K562 (cell line): ENCODE data around the gene SERPINA5. TPM values are rescaled to one million over a fixed set of nuclear protein-coding genes. Genes with fewer than 3 reads are reported as not detected.

Experiments used
- ATAC-seq: fragments of 200-7000 bp; cut with Tn5 transposase; 3 replicates; pipeline ENCODE4 v1.9.1; 2020; ENCODE audit warnings: moderate library complexity
- BruUV-seq: library from RNA; stranded (reverse); fragments of 400-500 nt; replicated peaks from 2 replicates; lab custom pipeline; 2021; lab: Mats Ljungman, UMichigan
- CTCF ChIA-PET: fragments of 300-600 bp; formaldehyde crosslinking; extraction: SDS; loops from one replicate; lab custom pipeline; 2021; ENCODE audit warnings: low intra/inter-chr PET ratio; lab: Yijun Ruan, JAX
- POLR2A ChIA-PET: fragments of 300-600, 350-650 bp; sonication (Branson Sonifier 250); formaldehyde crosslinking; extraction: SDS; loops from one replicate; lab custom pipeline; 2021; ENCODE audit warnings: antibody characterized with exemption, inconsistent platforms; lab: Yijun Ruan, JAX
- DNase-seq, 4 experiments: peaks; one replicate each; pipeline versions ENCODE4 v3.0.0 to v3.0.0-alpha.2; 2011 to 2018; ENCODE audit warnings: low spot score in 3 of 4, mixed read lengths in 3 of 4; ENCODE audit errors: extremely low read depth in 1 of 4
- FAIRE-seq: peaks from 2 replicates; lab custom pipeline; 2011; peaks lifted over from hg19 to GRCh38; lab: Jason Lieb, UNC
- H2AFZ ChIP-seq: 2 replicates; pipeline ENCODE4 v1.6.0; 2011; ENCODE audit warnings: low read depth, low read length, control low read depth, inconsistent platforms
- H3K27ac ChIP-seq: fragments of 200-600 bp; 3 replicates; pipeline ENCODE4 v1.8.0; 2011; ENCODE audit warnings: low read depth, mild to moderate bottlenecking, control low read depth, inconsistent platforms, low read length, moderate library complexity, mixed read lengths; ENCODE audit errors: extremely low read depth
- H3K27me3 ChIP-seq, 2 experiments: fragments of 300-600 bp in 1 of 2; 2 replicates in 1 of 2; 3 replicates in 1 of 2; pipeline versions ENCODE4 v1.6.0 to v1.8.0; 2011; ENCODE audit warnings: inconsistent platforms in 2 of 2, low read length in 2 of 2, mild to moderate bottlenecking in 1 of 2, mixed read lengths in 1 of 2, moderate library complexity in 1 of 2; ENCODE audit not compliant: control insufficient read depth in 2 of 2, insufficient read depth in 2 of 2
- H3K36me3 ChIP-seq: fragments of 300-600 bp; 3 replicates; pipeline ENCODE4 v1.8.0; 2011; ENCODE audit warnings: mild to moderate bottlenecking, low read length, inconsistent platforms; ENCODE audit not compliant: control insufficient read depth, insufficient read depth
- H3K4me1 ChIP-seq, 2 experiments: fragments of 200-600 bp in 1 of 2; replicated peaks in 1 of 2; 2 replicates in 1 of 2; 3 replicates in 1 of 2; pipeline versions ENCODE4 v1.5.1 to v1.8.0; 2011; ENCODE audit warnings: inconsistent platforms in 2 of 2, low read length in 2 of 2, mild to moderate bottlenecking in 1 of 2, mixed read lengths in 1 of 2, moderate library complexity in 1 of 2; ENCODE audit not compliant: control insufficient read depth in 2 of 2, insufficient read depth in 2 of 2
- H3K4me2 ChIP-seq: 2 replicates; pipeline ENCODE4 v1.6.1; 2011; ENCODE audit warnings: low read length, control low read depth, inconsistent platforms, mixed read lengths; ENCODE audit not compliant: insufficient read depth
- H3K4me3 ChIP-seq: fragments of 200-600 bp; sonication (generic), shearing (Covaris generic); 2 replicates; pipeline ENCODE4 v1.5.1; 2016; ENCODE audit warnings: control low read depth, inconsistent platforms
- H3K79me2 ChIP-seq: fragments of 200-600 bp; 3 replicates; pipeline ENCODE4 v1.8.0; 2011; ENCODE audit warnings: low read length, inconsistent platforms; ENCODE audit not compliant: control insufficient read depth, insufficient read depth
- H3K9ac ChIP-seq, 2 experiments: 2 replicates each; pipeline versions ENCODE4 v1.6.0 to v1.6.1; 2011; ENCODE audit warnings: low read depth in 2 of 2, low read length in 2 of 2, control low read depth in 1 of 2, inconsistent platforms in 1 of 2, mild to moderate bottlenecking in 1 of 2, mixed read lengths in 1 of 2; ENCODE audit not compliant: insufficient read depth in 1 of 2
- H3K9me1 ChIP-seq: one replicate; pipeline ENCODE4 v1.6.0; 2011; ENCODE audit warnings: inconsistent platforms, mild to moderate bottlenecking, low read length, moderate library complexity; ENCODE audit not compliant: control insufficient read depth, insufficient read depth
- H3K9me3 ChIP-seq: replicated peaks from 2 replicates; pipeline ENCODE4 v1.5.1; 2011; ENCODE audit warnings: low read depth, low read length, inconsistent platforms; ENCODE audit not compliant: control insufficient read depth, insufficient read depth
- H4K20me1 ChIP-seq: replicated peaks from 2 replicates; pipeline ENCODE4 v1.6.1; 2011; ENCODE audit warnings: low read length, inconsistent platforms, mixed read lengths; ENCODE audit not compliant: control insufficient read depth, insufficient read depth
- ARID1B ChIP-seq: fragments of 450-650 bp; IDR thresholded peaks from 2 replicates; pipeline ENCODE4 v1.6.1; 2016; ENCODE audit warnings: antibody characterized with exemption, mild to moderate bottlenecking, inconsistent platforms
- BRCA1 ChIP-seq, 2 experiments: fragments of 450-650 bp in 1 of 2; sonication (generic) in 1 of 2; formaldehyde crosslinking in 1 of 2; IDR thresholded peaks; 2 replicates each; pipeline versions ENCODE4 v1.5.0 to v1.6.1; 2017 to 2020; ENCODE audit warnings: mild to moderate bottlenecking in 1 of 2, missing genetic modification reagents in 1 of 2
- DNMT1 ChIP-seq: fragments of 450-650 bp; IDR thresholded peaks from 2 replicates; pipeline ENCODE4 v1.6.1; 2016; ENCODE audit warnings: antibody characterized with exemption, mild to moderate bottlenecking
- EP400 ChIP-seq: fragments of 450-650 bp; IDR thresholded peaks from 2 replicates; pipeline ENCODE4 v1.6.1; 2017; ENCODE audit warnings: antibody characterized with exemption, mild to moderate bottlenecking, moderate library complexity
- ETS2 ChIP-seq: IDR thresholded peaks from 2 replicates; pipeline ENCODE4 v1.6.1; 2016; ENCODE audit warnings: borderline replicate concordance, missing genetic modification characterization, mild to moderate bottlenecking, moderate library complexity, missing compliant biosample characterization; ENCODE audit not compliant: poor library complexity, severe bottlenecking
- MTA3 ChIP-seq: fragments of 450-650 bp; formaldehyde crosslinking; IDR thresholded peaks from 2 replicates; pipeline ENCODE4 v1.6.1; 2017; ENCODE audit warnings: mild to moderate bottlenecking, borderline replicate concordance
- PHF21A ChIP-seq: fragments of 450-650 bp; IDR thresholded peaks from 2 replicates; pipeline ENCODE4 v1.6.1; 2017; ENCODE audit warnings: low read depth, borderline replicate concordance
- PRPF4 ChIP-seq: fragments of 200-400 bp; formaldehyde crosslinking; IDR thresholded peaks from one replicate; pipeline ENCODE4 v1.6.1; 2017; ENCODE audit warnings: low read length, low read depth, mild to moderate bottlenecking; ENCODE audit not compliant: insufficient read depth, poor library complexity, severe bottlenecking
- RFX1 ChIP-seq: fragments of 450-650 bp; IDR thresholded peaks from 2 replicates; pipeline ENCODE4 v1.6.1; 2016; ENCODE audit warnings: mild to moderate bottlenecking, moderate library complexity
- TBP ChIP-seq: optimal IDR thresholded peaks from 2 replicates; pipeline ENCODE3; 2011; ENCODE audit warnings: low read depth, low read length, improper control_type of control experiment
- ZNF311 ChIP-seq: fragments of 250-450 bp; sonication (Bioruptor Pico); IDR thresholded peaks from 2 replicates; pipeline ENCODE4 v1.4.0; 2020; ENCODE audit warnings: mild to moderate bottlenecking, moderate library complexity
- ZNF699 ChIP-seq: fragments of 250-450 bp; sonication (Bioruptor Pico); IDR thresholded peaks from 2 replicates; pipeline ENCODE4 v1.8.0; 2021; ENCODE audit warnings: mild to moderate bottlenecking, moderate library complexity; ENCODE audit not compliant: insufficient replicate concordance
- WGBS: fragments of 100-300 bp; shearing (Covaris generic); methylation state at CpG from one replicate; pipeline ENCODE4 v1.1.6; 2016; ENCODE audit warnings: low coverage, mixed read lengths; ENCODE audit not compliant: insufficient coverage; ENCODE audit errors: missing lambda C conversion rate; 5-methylcytosine and 5-hydroxymethylcytosine counted together
- in situ Hi-C: fragments of 300-500 bp; cut with MboI; formaldehyde crosslinking; loops from 4 replicates; pipeline ENCODE4 v1.15.0; 2018; ENCODE audit warnings: inconsistent platforms, mixed read lengths
- intact Hi-C: fragments of 100-400 bp; cut with micrococcal nuclease; formaldehyde crosslinking; loops from 2 replicates; pipeline ENCODE4 v1.14.2; 2022
- polyA plus RNA-seq, 8 experiments: library from polyadenylated mRNA; depleted of rRNA in 4 of 8; stranded (reverse) in 5 of 8; unstranded in 3 of 8; fragments of >200 nt; fragmentation: Nextera tagmentation in 2 of 8; fragmentation: Illumina TruSeq in 1 of 8; extraction: Ambion mirVana in 2 of 8; extraction: Trizol in 1 of 8; gene quantifications; 2 replicates each; pipeline versions ENCODE4 v1.2.1 to v1.2.3, GENCODE V29; 2011 to 2014; ENCODE audit warnings: inconsistent platforms in 1 of 8, missing spikeins in 1 of 8
- total RNA-seq, 7 experiments: library from RNA; depleted of rRNA in 6 of 7; stranded (reverse); fragments of >200 nt in 6 of 7; fragmentation: Illumina TruSeq in 2 of 7; extraction: Trizol in 2 of 7; gene quantifications; 2 replicates each; pipeline versions ENCODE4 v1.2.1 to v1.2.3, GENCODE V29; 2011 to 2021; ENCODE audit warnings: low replicate concordance in 1 of 7
- TF ChIP-seq, protein P1 (sequence below): sonication (generic); formaldehyde crosslinking; IDR thresholded peaks from 2 replicates; pipeline ENCODE4 v1.8.1; 2023; ENCODE audit warnings: missing genetic modification reagents, mild to moderate bottlenecking, borderline replicate concordance
- TF ChIP-seq, protein P2 (sequence below): fragments of 200-800 bp; sonication (Bioruptor generic); IDR thresholded peaks from 2 replicates; pipeline ENCODE4 v1.6.1; 2017; ENCODE audit warnings: missing genetic modification characterization, missing compliant biosample characterization

The SERPINA5 gene
- total and polyA plus RNA-seq, 9 of the 15 experiments (the other 6 are each of a cell fraction or from before 2014, with no cell fraction given): 0.38 TPM; not detected in 8

DNA sequence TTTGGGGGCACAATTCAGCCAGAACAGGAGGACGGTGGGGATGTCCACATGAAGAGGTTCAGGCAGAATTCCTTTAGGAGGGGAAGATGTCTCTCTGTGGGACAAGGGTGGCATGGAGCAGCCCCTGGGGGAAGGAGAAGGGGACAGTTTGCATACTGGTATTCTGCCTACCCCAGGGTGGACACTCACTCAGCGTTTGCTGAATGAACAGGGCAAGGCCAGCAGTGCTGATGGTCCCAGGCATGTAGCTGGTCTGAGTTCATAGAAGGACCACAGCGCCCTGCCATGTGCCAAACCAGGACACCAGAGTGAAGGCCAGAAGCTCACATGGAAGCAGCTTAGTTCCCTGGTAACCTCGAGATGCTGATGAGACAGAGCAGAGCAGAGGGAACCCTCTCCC, 5.4 kb downstream of the SERPINA5 start:
- H3K4me1 ChIP-seq: no peaks in the 10 kb centered on the region
- no peak overlapping the region for H3K4me2 ChIP-seq
- no TSS peak for BruUV-seq
- CTCF ChIA-PET: no interaction called here
- no peaks in the 10 kb centered on the region for H3K36me3 ChIP-seq
- no peak overlapping the region for H3K27ac ChIP-seq
- H3K9me1 ChIP-seq: no peaks in the 10 kb centered on the region
- H3K4me3 ChIP-seq: no peak overlapping the region
- intact Hi-C loops: no loop called here
- TF ChIP-seq PHF21A (no peak), EP400 (no peak), ETS2 (tag) (no peak), MTA3 (no peak), ARID1B (no peak), PRPF4 (no peak), DNMT1 (no peak), TBP (no peak), ZNF699 (no peak), ZNF311 (CRISPR knock-in tag) (no peak), BRCA1 (IDR thresholded peaks at IDR 0.05) (no peak), BRCA1 (CRISPR knock-in tag; IDR thresholded peaks at IDR 0.05) (no peak), RFX1 (no peak)
- TF ChIP-seq, protein P1, sequence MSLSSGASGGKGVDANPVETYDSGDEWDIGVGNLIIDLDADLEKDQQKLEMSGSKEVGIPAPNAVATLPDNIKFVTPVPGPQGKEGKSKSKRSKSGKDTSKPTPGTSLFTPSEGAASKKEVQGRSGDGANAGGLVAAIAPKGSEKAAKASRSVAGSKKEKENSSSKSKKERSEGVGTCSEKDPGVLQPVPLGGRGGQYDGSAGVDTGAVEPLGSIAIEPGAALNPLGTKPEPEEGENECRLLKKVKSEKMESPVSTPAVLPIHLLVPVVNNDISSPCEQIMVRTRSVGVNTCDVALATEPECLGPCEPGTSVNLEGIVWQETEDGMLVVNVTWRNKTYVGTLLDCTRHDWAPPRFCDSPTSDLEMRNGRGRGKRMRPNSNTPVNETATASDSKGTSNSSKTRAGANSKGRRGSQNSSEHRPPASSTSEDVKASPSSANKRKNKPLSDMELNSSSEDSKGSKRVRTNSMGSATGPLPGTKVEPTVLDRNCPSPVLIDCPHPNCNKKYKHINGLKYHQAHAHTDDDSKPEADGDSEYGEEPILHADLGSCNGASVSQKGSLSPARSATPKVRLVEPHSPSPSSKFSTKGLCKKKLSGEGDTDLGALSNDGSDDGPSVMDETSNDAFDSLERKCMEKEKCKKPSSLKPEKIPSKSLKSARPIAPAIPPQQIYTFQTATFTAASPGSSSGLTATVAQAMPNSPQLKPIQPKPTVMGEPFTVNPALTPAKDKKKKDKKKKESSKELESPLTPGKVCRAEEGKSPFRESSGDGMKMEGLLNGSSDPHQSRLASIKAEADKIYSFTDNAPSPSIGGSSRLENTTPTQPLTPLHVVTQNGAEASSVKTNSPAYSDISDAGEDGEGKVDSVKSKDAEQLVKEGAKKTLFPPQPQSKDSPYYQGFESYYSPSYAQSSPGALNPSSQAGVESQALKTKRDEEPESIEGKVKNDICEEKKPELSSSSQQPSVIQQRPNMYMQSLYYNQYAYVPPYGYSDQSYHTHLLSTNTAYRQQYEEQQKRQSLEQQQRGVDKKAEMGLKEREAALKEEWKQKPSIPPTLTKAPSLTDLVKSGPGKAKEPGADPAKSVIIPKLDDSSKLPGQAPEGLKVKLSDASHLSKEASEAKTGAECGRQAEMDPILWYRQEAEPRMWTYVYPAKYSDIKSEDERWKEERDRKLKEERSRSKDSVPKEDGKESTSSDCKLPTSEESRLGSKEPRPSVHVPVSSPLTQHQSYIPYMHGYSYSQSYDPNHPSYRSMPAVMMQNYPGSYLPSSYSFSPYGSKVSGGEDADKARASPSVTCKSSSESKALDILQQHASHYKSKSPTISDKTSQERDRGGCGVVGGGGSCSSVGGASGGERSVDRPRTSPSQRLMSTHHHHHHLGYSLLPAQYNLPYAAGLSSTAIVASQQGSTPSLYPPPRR (CRISPR knock-in tag): no peak
- TF ChIP-seq, protein P2, sequence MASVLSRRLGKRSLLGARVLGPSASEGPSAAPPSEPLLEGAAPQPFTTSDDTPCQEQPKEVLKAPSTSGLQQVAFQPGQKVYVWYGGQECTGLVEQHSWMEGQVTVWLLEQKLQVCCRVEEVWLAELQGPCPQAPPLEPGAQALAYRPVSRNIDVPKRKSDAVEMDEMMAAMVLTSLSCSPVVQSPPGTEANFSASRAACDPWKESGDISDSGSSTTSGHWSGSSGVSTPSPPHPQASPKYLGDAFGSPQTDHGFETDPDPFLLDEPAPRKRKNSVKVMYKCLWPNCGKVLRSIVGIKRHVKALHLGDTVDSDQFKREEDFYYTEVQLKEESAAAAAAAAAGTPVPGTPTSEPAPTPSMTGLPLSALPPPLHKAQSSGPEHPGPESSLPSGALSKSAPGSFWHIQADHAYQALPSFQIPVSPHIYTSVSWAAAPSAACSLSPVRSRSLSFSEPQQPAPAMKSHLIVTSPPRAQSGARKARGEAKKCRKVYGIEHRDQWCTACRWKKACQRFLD (CRISPR knock-in tag): no peak
- TF ChIP-seq, all 486 proteins: peak for 0
- FAIRE-seq: no peak
- POLR2A ChIA-PET: no interaction called here
- ATAC-seq: no peak
- Histone ChIP-seq H3K9me3 (no peaks in the 10 kb centered on the region), H4K20me1 (no peaks in the 10 kb centered on the region), H2AFZ (no peak overlapping the region), H3K9ac (no peak overlapping the region), H3K27me3 (no peaks in the 10 kb centered on the region), H3K79me2 (no peaks in the 10 kb centered on the region)
- DNase-seq: no peak
- 0% methylated on average over 3 of the region's 4 CpGs for WGBS
- in situ Hi-C loops: no loop called here
